C4-2B (cell line): ENCODE results near the gene HS3ST6.

Experiments
- ZFX ChIP-seq: fragments of 450-650 bp; IDR thresholded peaks from 2 replicates; pipeline ENCODE4 v1.6.1; 2017
- TF ChIP-seq, protein P1 (sequence below): fragments of 450-650 bp; conservative IDR thresholded peaks from 2 replicates; pipeline ENCODE4 v1.5.1; 2017; ENCODE audit warnings: mild to moderate bottlenecking

- TF ChIP-seq, protein P1, sequence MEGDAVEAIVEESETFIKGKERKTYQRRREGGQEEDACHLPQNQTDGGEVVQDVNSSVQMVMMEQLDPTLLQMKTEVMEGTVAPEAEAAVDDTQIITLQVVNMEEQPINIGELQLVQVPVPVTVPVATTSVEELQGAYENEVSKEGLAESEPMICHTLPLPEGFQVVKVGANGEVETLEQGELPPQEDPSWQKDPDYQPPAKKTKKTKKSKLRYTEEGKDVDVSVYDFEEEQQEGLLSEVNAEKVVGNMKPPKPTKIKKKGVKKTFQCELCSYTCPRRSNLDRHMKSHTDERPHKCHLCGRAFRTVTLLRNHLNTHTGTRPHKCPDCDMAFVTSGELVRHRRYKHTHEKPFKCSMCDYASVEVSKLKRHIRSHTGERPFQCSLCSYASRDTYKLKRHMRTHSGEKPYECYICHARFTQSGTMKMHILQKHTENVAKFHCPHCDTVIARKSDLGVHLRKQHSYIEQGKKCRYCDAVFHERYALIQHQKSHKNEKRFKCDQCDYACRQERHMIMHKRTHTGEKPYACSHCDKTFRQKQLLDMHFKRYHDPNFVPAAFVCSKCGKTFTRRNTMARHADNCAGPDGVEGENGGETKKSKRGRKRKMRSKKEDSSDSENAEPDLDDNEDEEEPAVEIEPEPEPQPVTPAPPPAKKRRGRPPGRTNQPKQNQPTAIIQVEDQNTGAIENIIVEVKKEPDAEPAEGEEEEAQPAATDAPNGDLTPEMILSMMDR: no peak
- TF ChIP-seq ZFX: no peak
These were observed 31.3 kb upstream of the HS3ST6 start for GRCh38 chr16:1949507-1949906.
